Suppressor macrophage (primary cell): ENCODE results near the gene KRT34.
"Not testable (repeated sequence)": the region's sequence is repeated elsewhere in the genome, so short reads cannot be mapped to it uniquely, and the experiment has no call there.

Source experiments
- DNase-seq, 4 experiments: peaks; one replicate each; pipeline ENCODE4 v3.0.0-alpha.2; 2020 to 2022
- total RNA-seq, 17 experiments: gene quantifications; one replicate each; lab custom pipeline; 2026; ENCODE audit warnings: mixed read lengths in 6 of 17, inconsistent platforms in 3 of 17; lab: John Stamatoyannopoulos, UW

KRT34 gene
- total RNA-seq, result 0 to 0.66 (median 0) reads per million in 17 experiments

DNA sequence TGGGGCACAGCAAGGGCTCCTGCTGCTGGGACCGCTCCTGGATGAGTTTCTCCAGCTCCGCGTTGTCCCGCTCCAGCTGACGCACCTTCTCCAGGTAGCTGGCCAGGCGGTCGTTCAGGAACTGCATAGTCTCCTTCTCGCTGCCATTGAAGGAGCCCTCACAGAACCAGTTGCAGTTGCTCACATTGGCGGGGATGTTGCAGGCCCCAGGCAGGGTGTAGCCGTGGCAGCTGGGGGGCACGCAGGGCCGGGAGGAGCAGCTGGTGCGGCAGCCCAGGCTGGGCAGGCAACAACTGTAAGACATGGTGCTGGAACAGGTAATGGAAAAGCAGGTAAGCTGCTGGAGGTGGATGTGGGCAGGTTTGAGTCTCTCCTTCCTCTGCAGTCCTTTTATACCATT is at the start of gene KRT34:
Gene KRT34, minus strand, starts transcription at position 364 of the 400 bp plus-strand sequence. Its CDS starts 60 bp downstream, at position 304.
- not testable (repeated sequence) for DNase-seq

DNA sequence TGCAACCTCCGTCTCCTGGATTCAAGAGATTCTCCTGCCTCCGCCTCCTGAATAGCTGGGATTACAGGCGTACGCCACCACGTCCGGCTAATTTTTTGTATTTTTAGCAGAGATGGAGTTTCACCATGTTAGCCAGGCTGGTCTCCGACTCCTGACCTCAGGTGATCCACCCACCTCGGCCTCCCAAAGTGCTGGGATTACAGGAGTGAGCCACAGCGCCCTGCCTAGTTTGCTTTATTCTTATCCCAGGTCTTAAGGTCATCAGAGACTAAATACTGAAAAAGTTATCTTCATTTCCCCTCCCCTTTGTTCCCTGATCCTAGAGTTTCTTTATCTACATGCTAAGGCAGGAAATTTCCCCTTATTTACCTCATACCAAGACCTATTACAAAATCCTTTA is 48.3 kb upstream of the KRT34 start:
- not testable (repeated sequence) for DNase-seq

- DNase-seq, result no peak
These were observed 47.6 kb upstream of the KRT34 start for GRCh38 chr17:41429667-41430066.

DNA sequence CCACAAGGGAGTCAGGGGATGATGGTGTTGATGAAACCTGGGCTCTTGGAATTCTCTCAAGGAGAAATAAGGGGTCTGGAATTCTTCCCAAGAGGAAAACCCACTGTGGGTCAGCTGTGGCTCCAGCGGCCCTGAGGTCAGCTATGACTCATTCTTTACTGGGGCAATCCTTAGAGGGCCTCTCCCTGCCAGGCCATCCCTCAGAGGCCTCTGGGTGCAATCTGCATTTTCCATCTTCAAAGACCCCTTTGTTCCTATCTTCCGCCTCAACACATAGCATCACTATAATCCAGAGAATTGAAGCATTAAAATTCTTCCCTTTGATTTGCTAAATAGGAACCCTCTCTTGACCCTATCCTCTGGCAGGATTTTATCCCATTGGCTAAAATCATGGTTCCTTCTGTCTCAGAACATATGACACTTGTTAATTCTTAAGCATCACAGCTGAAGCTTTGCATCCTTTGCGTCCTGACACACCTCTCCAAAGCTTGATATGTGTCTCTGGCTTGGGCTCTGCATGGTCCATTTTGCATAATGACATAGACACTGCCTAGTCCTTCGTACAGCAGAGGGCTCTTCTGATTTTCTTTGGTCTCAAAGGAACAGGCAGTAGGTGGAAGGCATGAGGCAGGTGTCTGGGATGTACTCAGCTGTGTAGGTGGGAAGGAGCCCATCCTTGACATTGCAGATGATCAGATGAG is 46.6 kb upstream of the KRT34 start:
- DNase-seq, result no peak

- DNase-seq, result no peak
These were observed 42.1 kb upstream of the KRT34 start, which contains the start of gene KRT37 for GRCh38 chr17:41424111-41424635. Gene KRT37, minus strand, starts transcription at chr17:41424585. Its CDS starts 62 bp downstream, at chr17:41424523.

- DNase-seq, result not testable (repeated sequence)
These were observed 40.5 kb upstream of the KRT34 start for GRCh38 chr17:41422586-41422985.

DNA sequence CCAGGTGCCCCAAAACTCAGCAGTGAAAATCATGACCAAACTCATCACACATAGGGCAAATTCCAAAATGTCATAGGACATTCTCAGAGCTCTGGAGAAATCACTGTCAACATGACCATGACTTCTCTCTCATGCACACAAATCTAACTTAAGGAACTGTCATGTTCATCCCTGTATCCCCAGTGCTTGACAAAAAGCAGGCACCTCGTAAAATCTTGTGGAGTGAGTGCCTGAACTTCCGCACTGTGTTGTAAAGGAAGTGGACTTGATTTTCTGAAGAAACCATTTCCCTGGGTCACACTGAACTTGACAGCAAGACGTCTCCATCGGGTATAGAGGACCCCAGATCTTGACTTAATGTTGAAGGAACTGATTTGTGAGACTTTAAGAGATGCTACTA is 39.5 kb upstream of the KRT34 start:
- DNase-seq, result no peak

GRCh38 chr17:41421116-41421515 is 39.0 kb upstream of the KRT34 start:
- DNase-seq, result no peak

- no peak for DNase-seq
These were observed 38.0 kb upstream of the KRT34 start for GRCh38 chr17:41420134-41420533.

- DNase-seq, result no peak
These were observed 37.6 kb upstream of the KRT34 start for GRCh38 chr17:41419716-41420115.

DNA sequence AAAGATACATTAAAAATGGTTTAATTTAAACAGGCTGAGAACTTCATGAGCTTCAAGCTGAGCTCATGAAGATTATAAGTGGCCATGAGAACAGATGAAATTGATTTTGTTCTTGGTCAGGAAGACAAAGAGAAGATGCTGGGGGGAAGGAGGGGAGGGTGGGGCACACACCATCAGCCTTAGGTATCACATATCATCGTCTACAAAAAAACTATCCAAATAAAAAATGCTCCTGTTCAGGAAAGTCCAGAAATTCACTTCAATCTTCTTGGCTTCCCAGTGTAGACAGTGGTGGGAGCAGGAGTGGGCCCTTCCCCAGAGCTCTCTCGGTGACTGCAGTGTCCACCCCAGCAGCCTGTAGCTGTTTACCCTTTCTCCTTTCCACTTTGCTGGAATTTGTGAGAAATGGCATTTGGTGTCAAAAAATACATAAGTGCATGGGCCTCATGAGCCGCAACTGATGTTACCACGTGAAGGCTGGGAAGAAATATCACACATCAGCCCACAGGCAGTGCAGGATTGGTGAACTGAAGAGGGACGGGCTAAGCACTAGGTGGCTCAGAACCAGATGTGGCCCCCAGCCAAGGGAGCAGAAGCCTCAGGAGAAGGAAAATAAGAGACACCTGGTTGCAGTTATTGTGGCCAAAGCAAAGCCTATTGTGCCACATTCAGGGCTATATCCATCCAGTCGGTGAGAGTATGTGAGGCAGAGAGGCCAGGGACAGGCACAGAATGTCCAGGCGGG is 36.2 kb upstream of the KRT34 start:
- DNase-seq, result no peak

- peak in 2 of 4 experiments; percentile 13 to 24 for DNase-seq
These were observed 35.5 kb upstream of the KRT34 start for GRCh38 chr17:41417576-41418015.

DNA sequence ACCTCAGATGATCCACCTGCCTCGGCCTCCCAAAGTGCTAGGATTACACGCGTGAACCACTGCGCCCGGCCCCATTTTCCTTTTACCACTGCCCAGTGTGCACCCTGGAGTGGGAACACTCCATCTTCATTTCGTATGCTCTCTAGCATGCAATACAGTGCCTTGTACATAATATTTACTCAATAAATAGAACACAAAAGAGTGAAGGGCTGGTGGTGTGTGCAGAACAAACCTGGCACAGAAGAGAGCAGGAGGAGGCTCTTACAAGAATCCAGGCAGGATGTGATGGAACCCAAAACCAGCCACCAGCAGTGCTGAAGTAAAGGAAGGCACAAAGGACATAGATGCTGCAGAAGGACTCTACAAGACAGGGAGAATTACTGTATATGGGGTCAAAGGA is 35.0 kb upstream of the KRT34 start:
- DNase-seq, result no peak

DNA sequence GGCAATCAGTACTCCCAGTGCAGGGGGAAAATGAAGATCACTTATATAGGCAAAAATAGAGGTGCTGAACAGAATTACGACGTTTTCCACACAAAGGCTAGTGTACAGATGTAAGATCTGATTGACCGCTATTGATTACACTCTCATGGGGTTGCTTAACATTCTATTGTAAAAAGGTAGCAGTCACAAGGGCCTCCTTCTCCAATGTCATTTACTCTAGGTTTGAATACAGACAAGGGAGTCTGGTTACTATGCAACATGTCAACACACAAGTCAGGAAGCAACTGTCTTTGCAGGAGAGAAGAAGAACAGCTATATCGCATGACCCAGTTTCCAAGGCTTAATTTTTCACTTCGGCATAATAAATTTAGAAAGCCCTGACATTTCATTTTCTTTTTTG is 34.4 kb upstream of the KRT34 start:
- no peak for DNase-seq

- DNase-seq, result no peak
These were observed 33.8 kb upstream of the KRT34 start for GRCh38 chr17:41415833-41416335.

GRCh38 chr17:41415411-41415810 is 33.3 kb upstream of the KRT34 start:
- no peak for DNase-seq

DNA sequence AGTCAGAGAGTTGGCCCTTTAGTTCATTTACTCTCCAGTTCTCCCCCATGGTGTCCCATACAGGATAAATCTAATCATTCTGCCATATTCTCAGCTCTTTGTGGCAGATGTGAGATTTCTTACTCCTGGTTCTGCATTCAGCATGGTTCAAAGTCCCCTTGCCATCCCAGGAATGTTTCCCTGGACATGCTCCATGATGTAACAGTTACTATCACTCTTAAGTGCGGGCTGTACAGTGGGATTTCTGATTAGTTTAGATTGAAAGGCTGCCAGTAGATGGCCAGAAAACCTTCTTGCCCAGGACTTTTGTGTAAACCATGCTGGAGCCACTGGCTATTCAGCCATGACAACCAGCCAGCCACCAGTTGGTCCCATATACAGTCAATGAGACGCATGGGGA is 31.9 kb upstream of the KRT34 start:
- no peak for DNase-seq

DNA sequence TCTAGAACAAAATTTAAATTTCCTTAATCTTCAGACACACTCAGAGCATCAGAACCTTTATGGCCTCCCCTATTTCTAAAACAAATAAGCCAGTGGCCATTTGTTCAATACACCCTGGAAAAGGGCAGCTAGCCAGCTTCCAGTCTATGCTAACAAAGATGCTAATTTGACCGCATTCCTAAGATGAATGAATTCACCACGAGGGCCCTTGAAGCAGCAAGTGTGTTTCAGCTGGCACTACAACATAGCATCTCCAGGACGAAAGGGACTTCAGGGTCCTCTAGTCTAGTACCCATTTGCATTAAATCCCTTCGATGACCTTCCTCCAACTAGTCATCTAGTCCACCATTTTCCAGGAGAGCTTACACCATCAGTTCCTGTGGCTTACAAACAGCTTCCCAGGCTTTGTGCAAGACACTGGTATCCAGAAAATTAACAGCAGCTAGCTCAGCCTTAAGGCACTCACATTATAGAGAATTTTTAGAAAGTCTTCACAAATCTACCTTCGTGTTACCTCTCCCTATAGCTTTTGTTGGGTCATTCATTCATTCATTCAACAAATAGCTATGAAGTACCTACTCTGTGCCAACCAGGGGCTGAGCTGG is 31.3 kb upstream of the KRT34 start:
- DNase-seq, result no peak

DNA sequence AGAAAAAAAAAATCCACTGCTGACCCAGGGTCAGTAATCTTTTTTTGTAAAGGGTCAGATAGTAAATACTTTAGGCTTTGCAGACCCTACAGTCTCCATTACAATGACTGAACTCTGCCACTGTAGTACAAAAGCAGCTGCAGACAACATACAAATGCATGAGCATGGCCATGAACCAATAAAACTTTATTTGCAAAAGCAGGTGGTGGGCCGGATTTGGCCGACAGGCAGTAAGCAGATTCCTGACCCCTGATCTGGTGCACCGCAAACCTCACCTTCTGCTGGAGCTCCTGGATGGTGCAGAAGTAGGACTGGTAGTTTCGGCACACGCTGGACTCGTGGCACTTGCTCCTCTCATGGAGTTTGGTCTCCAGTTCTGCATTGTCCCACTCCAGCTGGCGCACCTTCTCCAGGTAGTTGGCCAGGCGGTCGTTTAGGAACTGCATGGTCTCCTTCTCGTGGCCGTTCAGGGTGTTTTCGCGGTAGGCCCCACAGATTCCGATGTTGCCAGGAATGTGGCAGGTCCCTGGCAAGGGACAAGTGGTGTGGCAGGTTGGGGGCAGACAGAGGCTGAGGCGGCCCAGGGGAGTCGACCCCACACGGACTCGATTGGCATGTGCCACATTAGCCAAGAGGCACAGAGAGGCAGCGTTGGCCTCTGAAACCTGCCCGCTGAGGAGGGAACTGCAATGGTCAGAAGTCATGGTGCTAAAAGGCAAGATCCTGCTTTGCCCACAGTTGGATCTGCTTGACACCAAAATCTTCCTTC is 29.1 kb upstream of the KRT34 start:
- no peak for DNase-seq

DNA sequence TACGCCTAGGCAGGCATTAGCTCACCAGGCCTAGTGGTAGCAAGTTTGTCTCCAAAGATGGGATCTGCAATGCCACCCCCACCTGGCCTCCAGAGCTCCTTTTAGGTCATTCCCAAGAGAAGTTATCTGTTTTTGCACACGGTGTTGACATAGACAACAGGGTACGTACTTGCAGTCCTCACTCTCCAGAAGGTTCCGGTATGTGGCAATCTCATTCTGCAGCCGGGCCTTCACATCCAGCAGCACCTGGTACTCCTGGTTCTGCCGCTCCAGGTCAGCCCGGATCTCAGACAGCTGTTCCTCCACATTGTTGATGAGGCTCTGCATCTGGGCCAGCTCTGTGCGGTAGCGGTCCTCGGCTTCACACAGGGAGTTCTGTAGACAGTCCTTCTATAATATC is 25.1 kb upstream of the KRT34 start:
- DNase-seq, result no peak

GRCh38 chr17:41406205-41406604 is 24.1 kb upstream of the KRT34 start:
- DNase-seq, result no peak

GRCh38 chr17:41404024-41404671 is 22.0 kb upstream of the KRT34 start:
- DNase-seq, result peak; percentile 47 to 73 (median 62)
